ENCODE results near the gene PKN1. TPM values are rescaled to one million over a fixed set of nuclear protein-coding genes. Genes with fewer than 3 reads are reported as not detected.

PKN1 gene
- total and polyA plus RNA-seq, 7 donors = 40.7 to 136 (median 69.2) TPM

- TF ChIP-seq CTCF (IDR thresholded peaks at IDR 0.05) = peak; percentile 56
- DNase-seq (peak in 1 of 2 donors; percentile 35), ATAC-seq (peak; percentile 22 to 59 (median 43))
- Histone ChIP-seq H3K4me1 (no peaks in the 10 kb centered on the region), H3K27me3 (ENCODE audit: insufficient read depth in 3 of 3, low read length in 2 of 3) (peaks cover 0 to 15% (median 10%) of the 10 kb centered on the region in 3 donors), H3K4me3 (no peak overlapping the region), H3K36me3 (ENCODE audit: insufficient read depth in 1 of 2, low read depth in 1 of 2) (peaks cover 8 to 34% of the 10 kb centered on the region in 2 donors), H3K9me3 (no peaks in the 10 kb centered on the region), H3K27ac (no peak overlapping the region)
- 68 to 72% (median 70%) methylated on average over 39 to 43 of the region's 43 CpGs for WGBS, 3 donors
- intact Hi-C loops (cut with DNase I) = loop anchor here in 1 of 2 donors (10.0 kb wide), 1 partner anchor 325 kb away; no protein-coding TSS in a partner anchor
Observed at GRCh38 chr19:14479975-14480699, 47.0 kb downstream of the PKN1 start.

- Histone ChIP-seq H3K27ac (no peak overlapping the region), H3K4me1 (no peaks in the 10 kb centered on the region), H3K9me3 (no peaks in the 10 kb centered on the region), H3K27me3 (ENCODE audit: insufficient read depth in 3 of 3, low read length in 2 of 3) (peaks cover 0 to 10% (median 6%) of the 10 kb centered on the region in 3 donors), H3K36me3 (ENCODE audit: insufficient read depth in 1 of 2, low read depth in 1 of 2) (peaks cover 8 to 34% of the 10 kb centered on the region in 2 donors), H3K4me3 (no peak overlapping the region)
- no peak for TF ChIP-seq CTCF (IDR thresholded peaks at IDR 0.05)
- DNase-seq (no peak), ATAC-seq (no peak)
- 90 to 94% (median 90%) methylated on average over 5 of the region's 5 CpGs for WGBS, 3 donors
- intact Hi-C loops (cut with DNase I) = loop anchor here in 1 of 2 donors (10.0 kb wide), 1 partner anchor 326 kb away; no protein-coding TSS in a partner anchor
Observed at GRCh38 chr19:14480700-14481079, 47.6 kb downstream of the PKN1 start.

GRCh38 chr19:14482172-14482941 lies 49.3 kb downstream of the PKN1 start:
- ATAC-seq (no peak), DNase-seq (no peak)

More at GRCh38 chr19:14482172-14482941, 49.3 kb downstream of the PKN1 start:
- H3K4me3 ChIP-seq = no peak overlapping the region
- intact Hi-C loops (cut with DNase I) = loop anchor here in 1 of 2 donors (10.0 kb wide), 1 partner anchor 328 kb away; no protein-coding TSS in a partner anchor
- no peaks in the 10 kb centered on the region for H3K4me1 ChIP-seq
- TF ChIP-seq CTCF (IDR thresholded peaks at IDR 0.05) = no peak
- 89 to 95% (median 89%) methylated on average over 13 to 18 of the region's 18 CpGs for WGBS, 3 donors
- no peaks in the 10 kb centered on the region for H3K9me3 ChIP-seq
- peaks cover 7 to 38% of the 10 kb centered on the region in 2 donors for H3K36me3 ChIP-seq (ENCODE audit: insufficient read depth in 1 of 2, low read depth in 1 of 2)
- H3K27ac ChIP-seq = no peak overlapping the region
- peaks cover 0 to 6% (median 0%) of the 10 kb centered on the region in 3 donors for H3K27me3 ChIP-seq (ENCODE audit: insufficient read depth in 3 of 3, low read length in 2 of 3)
